NCI-H524 treated with DMSO at 0.1 percent for 48 hours (cell line): ENCODE measurements around the gene OOSP1.
"Not testable (repeated sequence)": the region's sequence is repeated elsewhere in the genome, so short reads cannot be mapped to it uniquely, and the experiment has no call there.

Experiments
- DNase-seq: peaks from one replicate; lab custom pipeline; 2025; lab: John Stamatoyannopoulos, UW

The OOSP1 gene

DNA sequence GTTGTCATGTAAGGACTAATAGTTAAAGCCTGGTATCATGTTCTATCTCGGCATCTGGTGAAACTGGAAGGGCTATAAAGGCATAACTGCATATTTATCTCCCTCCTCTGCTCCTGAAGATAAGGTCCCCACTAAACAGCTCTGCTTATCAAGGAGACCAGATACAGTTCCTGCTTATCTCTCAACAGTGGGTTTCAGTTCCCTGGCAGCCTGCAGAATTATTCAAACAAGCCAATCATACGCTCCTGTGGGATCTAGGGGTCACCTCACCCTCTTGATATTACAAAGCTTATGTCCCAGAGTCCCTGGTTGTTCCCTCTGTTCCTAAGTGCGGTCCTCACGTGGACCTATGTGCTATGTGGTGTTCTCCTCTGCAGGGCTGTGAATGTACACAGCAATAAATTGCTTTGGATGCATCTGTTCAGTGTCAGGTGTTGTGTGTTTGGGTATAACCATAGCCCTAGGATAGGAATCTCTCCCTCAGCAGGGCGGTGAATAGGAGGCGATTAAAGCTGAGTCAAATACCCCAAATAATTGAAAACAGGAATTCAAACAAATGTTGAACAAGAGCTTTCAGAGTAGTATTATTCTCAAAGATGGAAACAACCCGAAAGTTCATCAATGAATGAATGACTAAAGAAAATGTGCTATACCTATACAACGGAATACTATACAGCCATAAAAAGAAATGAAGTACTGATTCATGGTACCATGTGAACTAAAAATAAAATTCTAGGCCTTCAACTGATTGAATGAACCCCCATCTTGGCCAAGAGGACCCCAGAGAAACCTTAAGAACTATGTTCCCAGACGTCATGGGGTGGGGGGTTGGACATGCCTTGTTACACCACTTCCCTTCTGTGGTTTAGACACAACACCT, 22.5 kb downstream of the OOSP1 start:
- DNase-seq: no peak

DNA sequence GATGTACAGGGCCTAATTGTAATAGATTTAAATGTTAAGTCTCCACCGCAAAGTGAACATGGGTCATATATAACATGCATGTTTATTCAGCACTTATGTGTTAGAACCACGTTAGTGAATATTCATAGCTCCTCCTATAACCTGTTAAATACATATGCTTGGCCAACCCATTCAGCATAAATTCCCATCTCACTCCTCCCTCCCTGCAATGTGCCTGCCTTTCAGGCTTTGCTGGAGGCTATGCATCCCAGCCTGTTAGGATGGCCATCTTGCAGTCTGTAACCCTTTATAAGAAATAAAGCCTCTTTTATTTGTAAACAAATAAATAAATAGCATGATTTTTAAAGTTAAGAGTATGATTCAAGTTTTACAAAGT, 23.9 kb downstream of the OOSP1 start:
- DNase-seq: no peak

DNA sequence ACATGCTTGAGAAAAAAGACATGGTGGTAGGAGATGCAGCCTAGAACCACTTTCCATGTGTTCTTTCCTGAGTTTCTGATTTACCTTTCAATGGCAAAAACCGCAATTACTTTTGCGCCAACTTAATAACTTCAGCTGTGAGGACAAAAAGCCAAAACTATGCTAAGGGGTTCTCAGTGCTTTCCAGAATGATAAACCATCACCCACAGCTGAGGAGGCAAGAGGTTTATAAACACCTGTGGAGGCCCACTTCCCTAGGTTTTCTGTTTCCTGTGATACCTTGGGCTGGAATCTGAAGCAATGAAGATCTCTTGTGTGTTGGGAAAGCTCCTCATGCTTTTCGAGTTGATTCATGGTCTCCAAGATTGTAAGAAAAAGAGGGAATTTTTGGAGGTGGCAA, 25.5 kb downstream of the OOSP1 start, which contains the start of gene OOSP4A:
Gene OOSP4A (plus strand): TSS at position 301 of the 400 bp plus-strand sequence. CDS start 0 bp downstream, at position 301.
- DNase-seq: no peak

DNA sequence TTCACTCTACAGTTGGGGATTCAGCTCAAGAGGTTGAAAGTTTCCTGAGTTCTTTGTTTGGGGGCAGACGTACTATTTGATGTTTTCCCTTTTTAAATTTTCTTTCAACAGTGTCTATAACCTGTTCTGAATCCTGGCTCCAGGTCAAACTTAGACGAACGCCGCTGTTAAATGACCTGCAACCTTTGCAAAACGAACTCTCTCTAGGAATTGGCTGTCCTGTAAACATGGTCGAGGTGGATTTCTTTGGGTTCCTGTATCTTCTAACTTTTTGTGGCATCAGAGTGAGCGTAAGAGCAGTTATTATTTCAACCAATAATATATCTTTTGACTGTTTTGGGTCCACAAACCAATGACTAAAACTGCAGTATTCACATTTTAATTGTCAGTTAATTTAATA, 27.2 kb downstream of the OOSP1 start:
- no peak for DNase-seq

DNA sequence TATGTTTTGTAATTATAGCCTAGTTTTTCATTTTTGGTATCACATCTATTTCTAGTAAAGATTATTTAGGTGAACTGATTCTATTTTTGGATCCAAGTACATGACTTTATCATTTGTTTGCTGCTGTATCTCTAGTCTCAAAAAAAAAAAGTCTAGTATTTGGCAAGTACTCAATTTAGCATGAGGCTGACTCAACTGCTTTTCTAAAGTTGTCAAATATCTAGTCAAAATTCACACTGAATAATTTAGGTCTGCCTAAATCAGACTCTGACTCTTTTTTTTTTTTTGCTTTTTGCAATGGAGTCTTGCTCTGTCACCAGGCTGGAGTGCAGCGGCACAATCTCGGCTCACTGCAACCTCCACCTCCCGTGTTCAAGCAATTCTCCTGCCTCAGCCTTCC, 28.0 kb downstream of the OOSP1 start:
- no peak for DNase-seq

DNA sequence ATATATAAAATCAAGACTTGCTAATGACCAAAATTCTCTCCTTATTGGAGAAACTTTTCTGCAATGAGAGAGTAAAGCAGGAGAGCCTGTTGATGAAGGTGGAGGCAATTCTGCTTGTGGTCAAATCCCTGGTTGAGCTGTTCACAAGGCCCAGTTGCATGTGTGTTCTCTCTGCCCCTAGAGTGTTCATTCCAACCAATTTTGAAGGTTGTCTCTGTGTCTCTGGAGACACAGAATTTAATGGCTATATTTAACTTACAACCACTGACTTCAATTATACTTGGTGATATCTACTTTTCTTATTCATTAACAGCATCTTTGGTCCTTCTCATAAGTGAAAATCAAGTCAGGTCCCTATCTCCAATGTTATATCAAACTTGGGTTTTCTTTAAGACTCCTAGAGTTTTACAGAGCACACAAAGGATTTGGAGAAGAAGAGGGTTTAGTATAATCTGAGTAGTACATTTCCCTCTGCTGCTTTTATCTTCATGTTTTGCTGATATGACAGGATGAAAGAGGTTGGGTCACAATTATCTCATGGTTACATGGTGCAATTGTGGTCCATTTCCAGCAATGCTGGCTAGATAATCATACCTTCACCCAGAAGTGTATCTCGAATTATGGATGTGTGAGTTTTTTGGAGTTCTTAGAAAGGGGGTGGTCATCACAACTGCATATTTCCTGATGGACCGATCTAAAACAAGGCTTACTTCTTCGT, 29.6 kb downstream of the OOSP1 start:
- no peak for DNase-seq

DNA sequence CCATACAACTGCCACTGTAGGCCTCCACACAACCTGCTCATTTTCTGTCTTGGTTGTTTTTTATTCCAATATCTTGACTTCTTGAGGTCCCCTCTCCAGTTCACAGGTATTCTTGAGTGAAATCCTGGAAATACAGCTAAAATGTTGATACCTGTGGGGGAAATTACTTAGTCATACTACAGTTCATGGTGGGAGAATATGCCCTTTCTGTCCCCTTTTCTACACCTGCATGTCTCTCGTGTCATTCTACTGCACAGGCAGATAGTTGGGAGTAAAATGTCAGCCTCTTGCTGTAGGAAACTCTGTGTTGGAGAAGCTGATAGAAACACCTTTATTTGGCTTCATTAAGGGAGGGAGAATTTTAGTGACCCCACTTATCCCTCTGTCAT, 30.2 kb downstream of the OOSP1 start:
- DNase-seq: no peak

DNA sequence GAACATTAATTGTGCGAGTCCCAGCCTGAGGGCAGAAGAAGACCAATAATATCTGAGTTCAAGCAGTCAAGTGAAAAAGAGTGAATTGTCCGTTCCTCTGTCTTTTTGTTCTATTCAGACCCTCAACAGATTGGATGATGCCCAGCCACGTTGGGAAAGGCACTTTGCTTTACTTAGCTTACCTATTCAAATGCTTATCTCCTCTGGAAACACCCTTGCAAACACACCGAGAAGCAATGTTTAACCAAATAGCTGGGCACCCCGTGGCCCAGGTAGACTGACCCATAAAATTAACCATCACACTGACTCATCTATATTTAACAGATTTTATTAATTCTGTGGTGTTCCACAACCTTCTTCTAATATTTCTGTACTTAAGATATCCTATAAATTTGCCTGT, 34.9 kb downstream of the OOSP1 start:
- DNase-seq: no peak

DNA sequence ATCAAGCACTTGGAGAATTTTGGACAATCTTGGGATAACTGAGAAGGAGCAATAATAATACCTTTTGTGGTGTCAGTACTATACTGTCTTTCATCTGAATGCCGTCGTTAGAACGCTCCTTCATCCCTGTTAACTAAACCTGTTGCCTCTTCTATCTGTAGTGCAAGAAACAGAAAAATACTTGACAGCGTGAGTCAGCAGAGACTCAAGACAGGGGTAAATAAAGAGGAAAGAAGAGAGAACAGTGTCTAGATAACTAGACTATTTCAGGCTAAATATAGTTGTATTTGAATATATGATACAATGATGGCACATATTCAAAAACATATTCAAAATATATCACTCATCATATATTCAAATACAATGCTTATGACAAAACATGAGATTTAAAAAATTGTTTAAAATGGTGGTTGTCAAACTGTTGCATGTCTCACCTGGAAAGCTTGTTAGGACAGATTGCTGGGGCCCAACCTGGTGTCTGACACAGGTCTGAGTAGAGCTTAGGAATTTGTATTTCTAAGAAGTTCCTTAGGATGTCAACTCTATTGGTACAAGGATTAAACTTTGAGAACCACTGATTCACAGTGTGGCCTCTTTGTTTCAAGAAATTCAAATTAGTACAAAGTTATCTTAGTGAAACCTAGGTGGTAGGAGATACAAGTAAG, 43.0 kb downstream of the OOSP1 start:
- no peak for DNase-seq

DNA sequence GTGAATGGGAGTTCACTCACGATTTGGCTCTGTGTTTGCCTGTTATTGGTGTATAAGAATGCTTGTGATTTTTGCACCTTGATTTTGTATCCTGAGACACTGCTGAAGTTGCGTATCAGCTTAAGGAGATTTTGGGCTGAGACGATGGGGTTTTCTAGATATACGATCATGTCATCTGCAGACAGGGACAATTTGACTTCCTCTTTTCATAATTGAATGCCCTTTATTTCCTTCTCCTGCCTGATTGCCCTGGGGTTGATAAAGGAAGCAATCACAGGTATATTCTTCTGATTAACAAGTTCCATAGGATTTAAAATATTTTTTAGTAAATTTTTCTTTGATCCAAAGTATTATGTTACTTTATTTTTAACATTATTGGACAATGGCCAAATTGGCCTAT, 43.8 kb downstream of the OOSP1 start:
- DNase-seq: not testable (repeated sequence)

DNA sequence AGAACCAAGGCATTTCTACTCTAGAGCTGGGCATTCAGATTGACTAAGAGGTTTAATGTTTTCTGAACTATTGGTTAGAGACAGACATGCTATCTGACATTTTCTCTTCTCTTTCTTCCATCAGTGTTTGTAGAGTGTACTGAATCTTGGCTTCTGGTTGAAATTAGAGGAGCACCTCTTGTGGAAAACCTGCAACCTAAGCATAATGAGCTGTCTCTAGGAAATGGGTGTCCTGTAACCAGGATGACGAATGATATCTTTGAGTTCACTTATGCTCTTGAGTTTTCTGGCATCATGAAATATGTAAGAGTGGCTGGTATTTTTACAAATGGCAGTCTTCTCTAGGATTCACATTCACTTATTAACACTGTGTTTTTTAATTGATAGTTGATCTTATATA, 45.0 kb downstream of the OOSP1 start:
- DNase-seq: no peak

DNA sequence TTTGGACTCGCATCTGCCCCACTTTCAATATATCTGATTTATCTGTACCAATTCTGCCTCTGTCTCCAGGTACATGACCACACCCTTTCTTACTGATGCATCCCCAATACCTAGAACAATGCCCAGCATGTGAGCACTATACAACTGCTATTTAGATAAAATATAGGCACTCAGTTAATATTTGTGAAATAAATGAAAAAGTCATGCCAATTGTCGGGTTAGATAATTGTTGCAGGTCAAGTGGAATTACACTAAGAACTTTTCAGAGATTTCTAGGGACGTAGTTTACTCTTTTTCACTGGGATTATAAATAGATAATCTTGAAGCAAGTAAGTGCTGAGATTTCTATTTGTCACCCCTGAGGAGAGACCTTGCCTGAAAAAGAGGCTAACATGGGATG, 46.1 kb downstream of the OOSP1 start:
- no peak for DNase-seq

DNA sequence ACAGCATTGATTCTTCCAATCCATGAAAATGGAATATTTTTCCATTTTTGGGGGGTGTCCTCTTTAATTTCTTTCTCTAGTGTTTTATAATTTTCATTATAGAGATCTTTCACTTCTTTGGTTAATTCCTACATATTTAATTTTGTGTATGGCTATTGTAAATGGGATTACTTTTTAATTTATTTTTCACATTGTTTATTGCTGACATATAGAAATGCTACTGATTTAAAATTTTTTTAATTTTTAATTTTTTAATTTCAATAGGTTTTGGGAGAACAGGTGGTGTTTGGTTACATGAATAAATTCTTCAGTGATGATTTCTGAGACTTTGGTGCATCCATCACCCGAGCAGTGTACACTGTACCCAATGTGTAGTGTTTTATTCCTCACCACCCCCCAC, 52.2 kb downstream of the OOSP1 start:
- DNase-seq: no peak

DNA sequence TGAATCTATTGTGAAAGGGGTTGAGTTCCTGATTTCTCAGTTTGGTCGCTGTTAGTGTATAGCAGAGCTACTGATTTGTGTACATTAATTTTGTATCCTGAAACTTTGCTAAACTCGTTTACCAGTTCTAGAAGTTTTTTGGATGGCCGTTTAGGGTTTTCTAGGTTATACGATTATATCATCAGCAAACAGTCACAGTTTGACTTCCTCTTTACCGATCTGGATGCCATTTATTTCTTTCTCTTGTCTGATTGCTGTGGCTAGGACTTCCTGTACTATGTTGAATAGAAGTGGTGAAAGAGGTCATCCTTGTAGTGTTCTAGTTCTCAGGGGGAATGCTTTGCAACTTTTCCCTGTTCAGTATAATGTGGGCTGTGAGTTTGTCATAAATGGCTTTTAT, 54.2 kb downstream of the OOSP1 start:
- DNase-seq: no peak

DNA sequence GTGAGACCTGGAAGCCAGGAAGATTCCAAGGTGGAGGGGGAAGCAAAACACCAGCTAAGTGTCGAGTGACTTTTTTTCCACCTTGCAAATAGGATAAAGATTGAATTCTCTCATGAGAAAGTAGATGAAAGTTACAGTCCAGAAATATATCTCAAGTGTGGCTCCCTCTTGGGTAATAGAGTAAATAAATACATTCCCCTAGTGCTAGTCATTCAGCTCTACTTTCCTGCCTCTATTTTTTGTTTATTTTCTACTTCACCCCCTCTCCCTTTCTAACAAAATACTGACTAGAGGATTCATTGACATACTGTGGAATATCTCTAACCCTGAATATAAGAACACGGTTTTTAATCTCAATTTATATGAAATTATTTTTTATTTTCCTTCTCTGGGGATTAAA, 59.6 kb downstream of the OOSP1 start:
- DNase-seq: no peak

DNA sequence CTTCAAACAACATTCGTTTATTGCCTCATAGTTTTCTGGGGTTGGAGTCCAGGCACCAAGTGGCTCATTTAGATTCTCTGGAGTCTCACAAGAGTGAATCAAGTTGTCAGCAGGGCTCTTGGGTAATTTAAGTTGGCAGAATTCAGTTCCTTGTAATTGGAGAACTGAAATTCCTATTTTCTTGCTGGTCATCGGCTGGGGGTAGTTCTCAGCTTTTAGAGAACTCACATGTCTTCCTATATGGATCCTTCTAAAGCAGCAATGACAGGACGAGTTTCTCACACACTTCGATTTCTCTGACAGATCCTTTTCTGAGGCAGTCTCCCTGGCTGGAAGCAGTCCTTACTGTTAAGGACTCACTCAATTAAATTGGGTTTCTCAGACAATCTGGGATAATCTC, 61.5 kb downstream of the OOSP1 start:
- no peak for DNase-seq

DNA sequence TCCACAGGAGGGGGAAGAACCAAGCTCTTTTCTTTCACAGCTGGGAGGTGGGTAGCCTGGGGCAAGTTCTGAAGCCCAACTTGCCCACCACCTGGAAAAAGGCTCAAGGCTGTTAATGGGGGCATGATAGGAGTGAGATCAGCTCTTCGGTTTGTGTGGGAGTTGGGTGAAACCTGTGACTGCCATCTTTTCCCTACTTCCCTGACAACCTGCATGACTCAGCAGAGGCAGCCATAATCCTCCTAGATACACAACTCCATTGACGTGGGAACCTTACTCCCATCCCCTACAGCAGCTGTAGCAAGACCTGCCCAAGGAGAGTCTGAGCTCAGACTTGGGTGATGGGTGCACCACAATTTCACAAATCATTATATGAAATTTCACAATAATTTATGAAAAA, 65.5 kb downstream of the OOSP1 start:
- DNase-seq: no peak

DNA sequence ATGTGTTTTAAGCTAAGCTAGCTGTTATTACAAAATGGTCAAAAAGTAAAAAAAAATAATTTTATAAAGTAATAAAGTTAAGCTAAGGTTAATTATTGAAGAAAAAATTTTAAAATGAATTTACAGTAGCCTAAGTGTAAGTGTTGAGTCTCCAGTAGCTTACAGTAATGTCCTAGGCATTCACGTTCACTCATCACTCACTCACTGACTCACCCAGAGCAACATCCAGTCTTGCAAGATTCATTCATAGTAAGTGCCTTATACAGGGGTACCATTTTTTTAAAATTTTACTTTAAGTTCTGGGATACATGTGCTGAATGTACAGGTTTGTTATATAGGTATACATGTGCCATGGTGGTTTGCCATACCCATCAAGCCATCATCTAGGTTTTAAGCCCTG, 67.1 kb downstream of the OOSP1 start:
- no peak for DNase-seq
